Left lobe of liver (tissue), 2 donors: ENCODE data around the gene HSP90AA1. TPM values are rescaled to one million over a fixed set of nuclear protein-coding genes. Genes with fewer than 3 reads are reported as not detected.
"Not testable (repeated sequence)": the region's sequence is repeated elsewhere in the genome, so short reads cannot be mapped to it uniquely, and the experiment has no call there.

Experiments used
- ATAC-seq: fragments of 200-7000 bp; cut with Tn5 transposase; one replicate; pipeline ENCODE4 v1.9.1; 2020; ENCODE audit warnings: mild to moderate bottlenecking, moderate library complexity
- DNase-seq: peaks from one replicate; pipeline ENCODE4 v3.0.0-alpha.2; 2020; ENCODE audit warnings: low spot score
- total RNA-seq: library from RNA; stranded (reverse); gene quantifications from one replicate; pipeline ENCODE4 v1.2.1, GENCODE V29; 2021
- donor health status: DM: no; HTN: no; CAD: no; lungs with moderate emphysema.
- donor health status: DM: no; HTN: yes; CAD: no.

Gene HSP90AA1
- total RNA-seq, 1 donor from 2014 or later: 113 TPM

GRCh38 chr14:102095231-102095870, 8.5 kb upstream of the HSP90AA1 start:
- DNase-seq (no peak), ATAC-seq (no peak)

- no peak for ATAC-seq
- DNase-seq: no peak
These were observed 7.3 kb upstream of the HSP90AA1 start for GRCh38 chr14:102094101-102094500.

- DNase-seq: no peak
- no peak for ATAC-seq
These were observed 6.0 kb upstream of the HSP90AA1 start for GRCh38 chr14:102092806-102093205.

GRCh38 chr14:102090713-102091112, 3.9 kb upstream of the HSP90AA1 start:
- ATAC-seq: no peak
- DNase-seq: no peak

- DNase-seq (no peak), ATAC-seq (no peak)
These were observed 2.9 kb upstream of the HSP90AA1 start for GRCh38 chr14:102089621-102090343.

GRCh38 chr14:102088012-102088792, 1.4 kb upstream of the HSP90AA1 start:
- no peak for ATAC-seq

GRCh38 chr14:102087762-102088011, 843 bp upstream of the HSP90AA1 start:
- no peak for ATAC-seq
- no peak for DNase-seq

More at GRCh38 chr14:102088012-102088792, 1.4 kb upstream of the HSP90AA1 start:
- peak; percentile 63 for DNase-seq

GRCh38 chr14:102086709-102086971, 204 bp downstream of the HSP90AA1 start:
- DNase-seq (no peak), ATAC-seq (no peak)

GRCh38 chr14:102085948-102086708, 716 bp downstream of the HSP90AA1 start:
- DNase-seq (peak; percentile 55), ATAC-seq (peak; percentile 14)

- ATAC-seq (no peak), DNase-seq (no peak)
These were observed 1.4 kb downstream of the HSP90AA1 start for GRCh38 chr14:102085488-102085887.

- ATAC-seq (no peak), DNase-seq (no peak)
These were observed 1.9 kb downstream of the HSP90AA1 start for GRCh38 chr14:102084931-102085330.

GRCh38 chr14:102084522-102084921, 2.3 kb downstream of the HSP90AA1 start:
- DNase-seq, ATAC-seq: not testable (repeated sequence)

GRCh38 chr14:102081231-102082080, 5.4 kb downstream of the HSP90AA1 start:
- DNase-seq: no peak
- ATAC-seq: no peak

- DNase-seq: no peak
- ATAC-seq: no peak
These were observed 6.4 kb downstream of the HSP90AA1 start for GRCh38 chr14:102080183-102081080.

- DNase-seq (no peak), ATAC-seq (no peak)
These were observed 7.2 kb downstream of the HSP90AA1 start for GRCh38 chr14:102079700-102079979.

GRCh38 chr14:102078831-102079699, 7.8 kb downstream of the HSP90AA1 start:
- no peak for DNase-seq
- no peak for ATAC-seq

GRCh38 chr14:102078361-102078791, 8.5 kb downstream of the HSP90AA1 start:
- not testable (repeated sequence) for DNase-seq, ATAC-seq

- ATAC-seq (no peak), DNase-seq (no peak)
These were observed 9.5 kb downstream of the HSP90AA1 start for GRCh38 chr14:102077382-102077709.

GRCh38 chr14:102075155-102075554, 11.7 kb downstream of the HSP90AA1 start:
- ATAC-seq (no peak), DNase-seq (no peak)
